ENCODE measurements around the gene HELZ.
"Not testable (repeated sequence)": the region's sequence is repeated elsewhere in the genome, so short reads cannot be mapped to it uniquely, and the experiment has no call there.

The HELZ gene

GRCh38 chr17:67245073-67245693 lies at the start of gene HELZ:
HELZ (minus strand) TSS chr17:67245196; CDS start chr17:67218804, 26,392 bp downstream.
- Mint-ChIP-seq H3K4me1 (peaks cover 46% of the 10 kb centered on the region), H3K9me3 (no peaks in the 10 kb centered on the region), H3K27me3 (ENCODE audit: low read depth, poor library complexity) (peaks cover 20% of the 10 kb centered on the region), H3K36me3 (ENCODE audit: low read depth) (no peaks in the 10 kb centered on the region), H3K4me3 (peak within 1 kb of the TSS; percentile 93), H3K27ac (peak within 1 kb of the TSS; percentile 92)
- peak; percentile 76 for DNase-seq
- TF ChIP-seq CTCF (IDR thresholded peaks at IDR 0.05): no peak

- TF ChIP-seq CTCF (IDR thresholded peaks at IDR 0.05): peak; percentile 73
- Mint-ChIP-seq H3K4me3 (no peak overlapping the region), H3K36me3 (ENCODE audit: low read depth) (no peaks in the 10 kb centered on the region)
Measured at GRCh38 chr17:67293251-67294203, 48.5 kb upstream of the HELZ start.

GRCh38 chr17:67290711-67291291 lies 45.8 kb upstream of the HELZ start:
- no peak for TF ChIP-seq CTCF (IDR thresholded peaks at IDR 0.05)
- H3K27me3 Mint-ChIP-seq (ENCODE audit: low read depth, poor library complexity): peaks cover 7% of the 10 kb centered on the region
- peaks cover 23% of the 10 kb centered on the region for H3K4me1 Mint-ChIP-seq
- no peak overlapping the region for H3K4me3 Mint-ChIP-seq
- no peaks in the 10 kb centered on the region for H3K9me3 Mint-ChIP-seq
- H3K36me3 Mint-ChIP-seq (ENCODE audit: low read depth): no peaks in the 10 kb centered on the region
- H3K27ac Mint-ChIP-seq: no peak overlapping the region
- no peak for DNase-seq

More at GRCh38 chr17:67293251-67294203, 48.5 kb upstream of the HELZ start:
- H3K4me1 Mint-ChIP-seq: peaks cover 33% of the 10 kb centered on the region
- H3K27ac Mint-ChIP-seq: peak overlapping the region; percentile 71
- H3K9me3 Mint-ChIP-seq: no peaks in the 10 kb centered on the region
- DNase-seq: peak; percentile 66
- H3K27me3 Mint-ChIP-seq (ENCODE audit: low read depth, poor library complexity): peaks cover 5% of the 10 kb centered on the region

- Mint-ChIP-seq H3K36me3 (ENCODE audit: low read depth) (no peaks in the 10 kb centered on the region), H3K27ac (no peak overlapping the region), H3K4me3 (no peak overlapping the region), H3K9me3 (no peaks in the 10 kb centered on the region), H3K4me1 (peaks cover 23% of the 10 kb centered on the region), H3K27me3 (ENCODE audit: low read depth, poor library complexity) (peaks cover 8% of the 10 kb centered on the region)
- DNase-seq: no peak
- TF ChIP-seq CTCF (IDR thresholded peaks at IDR 0.05): no peak
Measured at GRCh38 chr17:67290244-67290643, 45.2 kb upstream of the HELZ start.

GRCh38 chr17:67289181-67289876 lies 44.3 kb upstream of the HELZ start:
- no peak for TF ChIP-seq CTCF (IDR thresholded peaks at IDR 0.05)
- no peak overlapping the region for H3K4me3 Mint-ChIP-seq
- DNase-seq: peak; percentile 22
- no peak overlapping the region for H3K27ac Mint-ChIP-seq
- H3K9me3 Mint-ChIP-seq: no peaks in the 10 kb centered on the region
- peaks cover 8% of the 10 kb centered on the region for H3K27me3 Mint-ChIP-seq (ENCODE audit: low read depth, poor library complexity)
- H3K4me1 Mint-ChIP-seq: peaks cover 23% of the 10 kb centered on the region
- no peaks in the 10 kb centered on the region for H3K36me3 Mint-ChIP-seq (ENCODE audit: low read depth)

GRCh38 chr17:67286826-67287225 lies 41.8 kb upstream of the HELZ start:
- H3K27me3 Mint-ChIP-seq (ENCODE audit: low read depth, poor library complexity); H3K9me3 Mint-ChIP-seq; H3K4me3 Mint-ChIP-seq; H3K27ac Mint-ChIP-seq; DNase-seq; H3K36me3 Mint-ChIP-seq (ENCODE audit: low read depth): not testable (repeated sequence)
- peaks cover 11% of the 10 kb centered on the region for H3K4me1 Mint-ChIP-seq
